ENCODE measurements around the gene COL5A1. TPM values are rescaled to one million over a fixed set of nuclear protein-coding genes. Genes with fewer than 3 reads are reported as not detected.

COL5A1 gene
- polyA plus RNA-seq, 3 donors = 0.01 TPM; not detected in 2

GRCh38 chr9:134655101-134655500 is 13.5 kb downstream of the COL5A1 start:
- no peak overlapping the region for H3K4me3 Mint-ChIP-seq
- WGBS (ENCODE audit: insufficient coverage) = 86% methylated on average over 9 of the region's 11 CpGs
- TF ChIP-seq, protein P1, sequence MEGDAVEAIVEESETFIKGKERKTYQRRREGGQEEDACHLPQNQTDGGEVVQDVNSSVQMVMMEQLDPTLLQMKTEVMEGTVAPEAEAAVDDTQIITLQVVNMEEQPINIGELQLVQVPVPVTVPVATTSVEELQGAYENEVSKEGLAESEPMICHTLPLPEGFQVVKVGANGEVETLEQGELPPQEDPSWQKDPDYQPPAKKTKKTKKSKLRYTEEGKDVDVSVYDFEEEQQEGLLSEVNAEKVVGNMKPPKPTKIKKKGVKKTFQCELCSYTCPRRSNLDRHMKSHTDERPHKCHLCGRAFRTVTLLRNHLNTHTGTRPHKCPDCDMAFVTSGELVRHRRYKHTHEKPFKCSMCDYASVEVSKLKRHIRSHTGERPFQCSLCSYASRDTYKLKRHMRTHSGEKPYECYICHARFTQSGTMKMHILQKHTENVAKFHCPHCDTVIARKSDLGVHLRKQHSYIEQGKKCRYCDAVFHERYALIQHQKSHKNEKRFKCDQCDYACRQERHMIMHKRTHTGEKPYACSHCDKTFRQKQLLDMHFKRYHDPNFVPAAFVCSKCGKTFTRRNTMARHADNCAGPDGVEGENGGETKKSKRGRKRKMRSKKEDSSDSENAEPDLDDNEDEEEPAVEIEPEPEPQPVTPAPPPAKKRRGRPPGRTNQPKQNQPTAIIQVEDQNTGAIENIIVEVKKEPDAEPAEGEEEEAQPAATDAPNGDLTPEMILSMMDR (IDR thresholded peaks at IDR 0.05) = no peak
- H3K9me3 Mint-ChIP-seq = peaks cover 0 to 5% (median 1%) of the 10 kb centered on the region in 7 donors
- Histone ChIP-seq H3K79me2 (ENCODE audit: insufficient read depth, low read length) (no peaks in the 10 kb centered on the region), H3K36me3 (replicated peaks in 1 of 2; ENCODE audit: control insufficient read depth in 1 of 2, insufficient read depth in 2 of 2, low read length in 2 of 2) (no peaks in the 10 kb centered on the region), H2AFZ (ENCODE audit: insufficient read depth, low read depth, low read length, poor library complexity, severe bottlenecking) (no peak overlapping the region), H3K4me1 (ENCODE audit: control insufficient read depth in 1 of 2, insufficient read depth in 2 of 2, low read length in 2 of 2) (no peaks in the 10 kb centered on the region), H3K4me2 (replicated peaks; ENCODE audit: extremely low read depth, low read length, poor library complexity, severe bottlenecking) (no peak overlapping the region), H4K20me1 (ENCODE audit: insufficient read depth, low read length) (no peaks in the 10 kb centered on the region), H3K9me3 (replicated peaks in 1 of 2; ENCODE audit: control insufficient read depth in 1 of 2, insufficient read depth in 1 of 2, low read length in 2 of 2) (peaks cover 0 to under 1% of the 10 kb centered on the region in 2 donors), H3K9ac (ENCODE audit: insufficient read depth, low read length, poor library complexity, severe bottlenecking) (no peak overlapping the region), H3K4me3 (replicated peaks in 1 of 3; ENCODE audit: low read depth in 2 of 3, low read length in 3 of 3) (no peak overlapping the region), H3K27me3 (ENCODE audit: control insufficient read depth in 2 of 2, insufficient read depth in 2 of 2, low read length in 2 of 2) (no peaks in the 10 kb centered on the region), H3K27ac (ENCODE audit: low read depth in 1 of 2, low read length in 2 of 2) (no peak overlapping the region)
- H3K4me1 Mint-ChIP-seq = no peaks in the 10 kb centered on the region
- peaks cover 0 to 8% (median 3%) of the 10 kb centered on the region in 3 donors for H3K27me3 Mint-ChIP-seq (ENCODE audit: low read depth in 3 of 3)
- H3K27ac Mint-ChIP-seq = no peak overlapping the region
- no peak for DNase-seq
- intact Hi-C loops (cut with micrococcal nuclease) = no loop called here
- H3K36me3 Mint-ChIP-seq = no peaks in the 10 kb centered on the region

DNA sequence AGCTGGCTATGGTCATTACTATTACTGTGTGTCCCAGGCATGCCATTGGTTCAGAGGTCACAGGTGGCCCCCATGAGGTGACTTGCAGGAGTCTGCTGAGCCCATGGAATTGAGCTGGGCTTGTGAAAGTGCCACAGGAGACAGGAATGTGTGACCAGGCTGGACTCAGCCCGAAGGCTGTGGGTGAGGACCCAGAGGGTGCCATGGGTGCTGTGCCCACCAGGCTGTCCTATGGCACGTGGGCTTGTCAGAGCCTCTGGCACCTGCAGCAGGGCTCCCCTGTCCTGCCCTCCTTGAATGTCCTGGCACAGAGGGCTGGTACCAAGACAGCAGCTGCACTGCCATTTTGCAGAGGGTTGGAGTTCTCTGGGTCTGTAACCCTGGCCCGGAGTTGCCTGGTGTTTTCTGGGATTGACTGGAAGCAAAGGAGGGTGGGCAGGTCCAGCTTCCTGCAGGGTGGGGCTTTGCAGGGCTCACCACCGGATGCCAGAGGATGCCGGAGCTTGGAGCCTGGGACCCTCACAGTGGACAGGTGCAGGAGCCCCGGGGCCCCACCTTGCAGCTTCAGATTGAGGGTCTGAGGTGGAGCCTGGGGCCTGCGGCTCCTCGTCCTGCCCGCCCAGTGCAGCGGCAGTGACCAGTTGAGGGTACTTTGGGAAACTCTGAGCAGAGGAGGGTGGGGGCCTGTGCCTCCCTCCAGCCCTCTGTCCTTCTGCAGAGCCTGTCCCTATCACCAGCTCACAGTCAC is 14.2 kb downstream of the COL5A1 start:
- Histone ChIP-seq H4K20me1 (ENCODE audit: insufficient read depth, low read length) (no peaks in the 10 kb centered on the region), H3K4me2 (replicated peaks; ENCODE audit: extremely low read depth, low read length, poor library complexity, severe bottlenecking) (no peak overlapping the region), H3K27ac (ENCODE audit: low read depth in 1 of 2, low read length in 2 of 2) (no peak overlapping the region), H2AFZ (ENCODE audit: insufficient read depth, low read depth, low read length, poor library complexity, severe bottlenecking) (no peak overlapping the region), H3K4me3 (replicated peaks in 1 of 3; ENCODE audit: low read depth in 2 of 3, low read length in 3 of 3) (no peak overlapping the region), H3K36me3 (replicated peaks in 1 of 2; ENCODE audit: control insufficient read depth in 1 of 2, insufficient read depth in 2 of 2, low read length in 2 of 2) (no peaks in the 10 kb centered on the region), H3K9ac (ENCODE audit: insufficient read depth, low read length, poor library complexity, severe bottlenecking) (no peak overlapping the region), H3K4me1 (ENCODE audit: control insufficient read depth in 1 of 2, insufficient read depth in 2 of 2, low read length in 2 of 2) (no peaks in the 10 kb centered on the region), H3K79me2 (ENCODE audit: insufficient read depth, low read length) (no peaks in the 10 kb centered on the region), H3K9me3 (replicated peaks in 1 of 2; ENCODE audit: control insufficient read depth in 1 of 2, insufficient read depth in 1 of 2, low read length in 2 of 2) (peaks cover 5 to 8% of the 10 kb centered on the region in 2 donors), H3K27me3 (ENCODE audit: control insufficient read depth in 2 of 2, insufficient read depth in 2 of 2, low read length in 2 of 2) (no peaks in the 10 kb centered on the region)
- Mint-ChIP-seq H3K4me1 (no peaks in the 10 kb centered on the region), H3K27me3 (ENCODE audit: low read depth in 3 of 3) (peaks cover 0 to 4% (median 3%) of the 10 kb centered on the region in 3 donors), H3K36me3 (no peaks in the 10 kb centered on the region), H3K4me3 (no peak overlapping the region), H3K27ac (no peak overlapping the region), H3K9me3 (peaks cover 2 to 10% (median 8%) of the 10 kb centered on the region in 7 donors)
- intact Hi-C loops (cut with micrococcal nuclease) = no loop called here
- TF ChIP-seq, protein P1 (IDR thresholded peaks at IDR 0.05) = no peak
- 93% methylated on average over 9 of the region's 10 CpGs for WGBS (ENCODE audit: insufficient coverage)
- DNase-seq = no peak

Measured in CD14-positive monocyte (primary cell).